ENCODE measurements around the gene IZUMO1.

Gene IZUMO1

GRCh38 chr19:48756686-48757085, 10.0 kb upstream of the IZUMO1 start:
- DNase-seq = no peak

- DNase-seq = no peak
These were observed 9.5 kb upstream of the IZUMO1 start for GRCh38 chr19:48756212-48756611.

- DNase-seq = no peak
These were observed 9.1 kb upstream of the IZUMO1 start for GRCh38 chr19:48755787-48756186.

- DNase-seq = no peak
These were observed 8.5 kb upstream of the IZUMO1 start, which contains the start of gene FGF21 for GRCh38 chr19:48755084-48755641. Gene FGF21 (plus strand): TSS chr19:48755524. CDS start chr19:48756237, 713 bp downstream.

GRCh38 chr19:48752496-48753365, 6.0 kb upstream of the IZUMO1 start, which contains the start of gene FUT1:
Gene FUT1 (minus strand): TSS chr19:48752641. CDS start chr19:48751281, 1,360 bp downstream.
- DNase-seq = no peak

GRCh38 chr19:48751845-48752495, 5.3 kb upstream of the IZUMO1 start:
- no peak for DNase-seq

GRCh38 chr19:48750771-48751504, 4.2 kb upstream of the IZUMO1 start:
- DNase-seq = no peak

GRCh38 chr19:48750351-48750750, 3.6 kb upstream of the IZUMO1 start:
- DNase-seq = no peak

- DNase-seq = no peak
These were observed 3.0 kb upstream of the IZUMO1 start for GRCh38 chr19:48749571-48750198.

GRCh38 chr19:48746110-48746509, 599 bp downstream of the IZUMO1 start:
- DNase-seq = no peak

- DNase-seq = no peak
These were observed 1.3 kb downstream of the IZUMO1 start for GRCh38 chr19:48745208-48745995.

GRCh38 chr19:48742096-48742495, 4.6 kb downstream of the IZUMO1 start:
- DNase-seq = no peak

GRCh38 chr19:48741129-48741999, 5.3 kb downstream of the IZUMO1 start:
- no peak for DNase-seq

- DNase-seq = no peak
These were observed 6.3 kb downstream of the IZUMO1 start, which contains the start of gene RASIP1 for GRCh38 chr19:48740164-48740972. Gene RASIP1 (minus strand): TSS chr19:48740610. CDS start chr19:48740282, 328 bp downstream.

- DNase-seq = no peak
These were observed 7.1 kb downstream of the IZUMO1 start for GRCh38 chr19:48739404-48740163.

- peak; percentile 63 for DNase-seq
These were observed 7.9 kb downstream of the IZUMO1 start for GRCh38 chr19:48738557-48739403.

- DNase-seq = no peak
These were observed 9.2 kb downstream of the IZUMO1 start for GRCh38 chr19:48737360-48737998.
